Thoracic aorta (tissue), 2 donors: Measurements from ENCODE around the gene DEDD. TPM values are rescaled to one million over a fixed set of nuclear protein-coding genes. Genes with fewer than 3 reads are reported as not detected.

Experiments used
- ATAC-seq: fragments of 150-250 bp; one replicate; pipeline ENCODE4 v1.8.0; 2017; ENCODE audit warnings: low read depth; ENCODE audit not compliant: insufficient number of reproducible peaks, low FRiP score
- DNase-seq: peaks from one replicate; pipeline ENCODE4 v3.0.0-alpha.2; 2020; ENCODE audit warnings: low spot score
- H3K27ac ChIP-seq, 2 donors: fragments of 200-600 bp; sonication (generic); 1 replicate in 1 of 2; 2 replicates in 1 of 2; pipeline ENCODE4 v1.5.1; 2016; ENCODE audit warnings: mild to moderate bottlenecking in 2 of 2, moderate library complexity in 2 of 2
- H3K27me3 ChIP-seq: fragments of 200-600 bp; sonication (generic); replicated peaks from 2 replicates; pipeline ENCODE4 v1.6.0; 2016; ENCODE audit warnings: mild to moderate bottlenecking; ENCODE audit not compliant: insufficient read depth
- H3K36me3 ChIP-seq: fragments of 200-600 bp; sonication (generic); one replicate; pipeline ENCODE4 v1.5.1; 2016
- H3K4me1 ChIP-seq, 2 donors: fragments of 200-600 bp; sonication (generic); 1 replicate in 1 of 2; 2 replicates in 1 of 2; pipeline versions ENCODE4 v1.5.1 to v1.6.0; 2016; ENCODE audit warnings: low read depth in 2 of 2, mild to moderate bottlenecking in 1 of 2; ENCODE audit not compliant: control insufficient read depth in 1 of 2
- H3K4me3 ChIP-seq: fragments of 200-600 bp; sonication (generic); 2 replicates; pipeline ENCODE4 v1.5.1; 2016; ENCODE audit warnings: mild to moderate bottlenecking
- H3K9me3 ChIP-seq: fragments of 200-600 bp; sonication (generic); 2 replicates; pipeline ENCODE4 v1.5.1; 2016
- CTCF ChIP-seq: fragments of 200-600 bp; sonication (generic); IDR thresholded peaks from one replicate; pipeline ENCODE4 v1.5.1; 2019; ENCODE audit warnings: antibody characterized with exemption
- total RNA-seq, 2 donors: library from RNA; depleted of rRNA; stranded (reverse); fragments of >200 nt; gene quantifications; one replicate each; pipeline versions ENCODE4 v1.1.0 to v1.2.3, GENCODE V29; 2016

DEDD gene
- total RNA-seq, 2 donors from 2014 or later, result 30.7 to 34.3 TPM

- peaks cover 4 to 10% of the 10 kb centered on the region in 2 donors for H3K4me1 ChIP-seq
- DNase-seq (no peak), ATAC-seq (no peak)
- H3K9me3 ChIP-seq, result no peaks in the 10 kb centered on the region
- peak overlapping the region; percentile 89 to 91 for H3K27ac ChIP-seq
- peak overlapping the region; percentile 90 for H3K4me3 ChIP-seq
- H3K36me3 ChIP-seq, result peaks cover 3% of the 10 kb centered on the region
- no peak for TF ChIP-seq CTCF
- no peaks in the 10 kb centered on the region for H3K27me3 ChIP-seq
Measured at GRCh38 chr1:161153176-161153575, 20.7 kb upstream of the DEDD start.

GRCh38 chr1:161145832-161146231 lies 13.4 kb upstream of the DEDD start:
- ATAC-seq (no peak), DNase-seq (no peak)
- Histone ChIP-seq H3K4me3 (no peak overlapping the region), H3K4me1 (no peaks in the 10 kb centered on the region), H3K9me3 (no peaks in the 10 kb centered on the region), H3K36me3 (no peaks in the 10 kb centered on the region), H3K27ac (no peak overlapping the region), H3K27me3 (no peaks in the 10 kb centered on the region)
- no peak for TF ChIP-seq CTCF

GRCh38 chr1:161140755-161141400 lies 8.4 kb upstream of the DEDD start:
- ATAC-seq (no peak), DNase-seq (no peak)
- no peaks in the 10 kb centered on the region for H3K9me3 ChIP-seq
- no peak for TF ChIP-seq CTCF
- no peaks in the 10 kb centered on the region for H3K36me3 ChIP-seq
- H3K4me1 ChIP-seq, result no peaks in the 10 kb centered on the region
- H3K4me3 ChIP-seq, result no peak overlapping the region
- no peaks in the 10 kb centered on the region for H3K27me3 ChIP-seq
- no peak overlapping the region for H3K27ac ChIP-seq

GRCh38 chr1:161139766-161140165 lies 7.3 kb upstream of the DEDD start:
- Histone ChIP-seq H3K36me3 (no peaks in the 10 kb centered on the region), H3K9me3 (no peaks in the 10 kb centered on the region), H3K4me1 (no peaks in the 10 kb centered on the region), H3K4me3 (no peak overlapping the region), H3K27ac (no peak overlapping the region), H3K27me3 (no peaks in the 10 kb centered on the region)
- TF ChIP-seq CTCF, result peak; percentile 27
- DNase-seq, result no peak
- ATAC-seq, result no peak

- H3K27ac ChIP-seq, result no peak overlapping the region
- no peak overlapping the region for H3K4me3 ChIP-seq
- TF ChIP-seq CTCF, result no peak
- ATAC-seq (no peak), DNase-seq (no peak)
- no peaks in the 10 kb centered on the region for H3K27me3 ChIP-seq
- no peaks in the 10 kb centered on the region for H3K36me3 ChIP-seq
- peaks cover 5 to 10% of the 10 kb centered on the region in 2 donors for H3K4me1 ChIP-seq
- no peaks in the 10 kb centered on the region for H3K9me3 ChIP-seq
Measured at GRCh38 chr1:161138431-161138830, 6.0 kb upstream of the DEDD start.
